C4-2B (cell line): ENCODE data around the gene KMO.

Experiments used
- CTCF ChIP-seq: fragments of 450-650 bp; conservative IDR thresholded peaks from 2 replicates; pipeline ENCODE4 v1.5.1; 2017; ENCODE audit warnings: mild to moderate bottlenecking
- ZFX ChIP-seq: fragments of 450-650 bp; IDR thresholded peaks from 2 replicates; pipeline ENCODE4 v1.6.1; 2017

- TF ChIP-seq CTCF (no peak), ZFX (no peak)
These were observed 82.4 kb downstream of the KMO start for GRCh38 chr1:241614572-241614971.
